OCI-LY7 (cell line): ENCODE results near the gene CNBD2. TPM values are rescaled to one million over a fixed set of nuclear protein-coding genes. Genes with fewer than 3 reads are reported as not detected.
"Not testable (repeated sequence)": the region's sequence is repeated elsewhere in the genome, so short reads cannot be mapped to it uniquely, and the experiment has no call there.

Experiments used
- BruUV-seq: library from RNA; stranded (reverse); fragments of 400-500 nt; replicated peaks from 2 replicates; lab custom pipeline; 2021; lab: Mats Ljungman, UMichigan
- CTCF ChIA-PET: fragments of 300-600 bp; sonication (Branson Sonifier 250); formaldehyde crosslinking; loops from one replicate; lab custom pipeline; 2022; ENCODE audit warnings: antibody characterized with exemption; ENCODE audit not compliant: unreplicated experiment; lab: Charles Lee
- POLR2A ChIA-PET: fragments of 300-600 bp; sonication (Branson Sonifier 250); formaldehyde crosslinking; loops from one replicate; lab custom pipeline; 2022; ENCODE audit warnings: antibody characterized with exemption; lab: Charles Lee
- DNase-seq: peaks from one replicate; pipeline ENCODE4 v3.0.0-alpha.2; 2015; ENCODE audit warnings: low spot score
- H2AFZ ChIP-seq: fragments of 200-600 bp; sonication (generic), shearing (Covaris generic); 2 replicates; pipeline ENCODE4 v1.6.1; 2014; ENCODE audit warnings: mild to moderate bottlenecking, antibody characterized with exemption, low read length, moderate library complexity
- H3K27ac ChIP-seq: fragments of 200-600 bp; sonication (generic); 2 replicates; pipeline ENCODE4 v1.5.1; 2014; ENCODE audit warnings: mixed run types, low read depth, mild to moderate bottlenecking, moderate library complexity, low read length, inconsistent platforms; ENCODE audit not compliant: poor library complexity, severe bottlenecking
- H3K36me3 ChIP-seq: fragments of 200-600 bp; sonication (generic); 2 replicates; pipeline ENCODE4 v1.6.1; 2014; ENCODE audit warnings: mild to moderate bottlenecking, antibody characterized with exemption, low read length, moderate library complexity, mixed read lengths; ENCODE audit not compliant: insufficient read depth
- H3K4me1 ChIP-seq: fragments of 200-600 bp; sonication (generic); 2 replicates; pipeline ENCODE4 v1.5.1; 2014; ENCODE audit warnings: mild to moderate bottlenecking, low read length; ENCODE audit not compliant: insufficient read depth, poor library complexity, severe bottlenecking
- H3K4me2 ChIP-seq: fragments of 200-600 bp; sonication (generic); 2 replicates; pipeline ENCODE4 v1.6.1; 2014; ENCODE audit warnings: mild to moderate bottlenecking, low read length
- H3K4me3 ChIP-seq: fragments of 200-600 bp; sonication (generic); 2 replicates; pipeline ENCODE4 v1.5.1; 2014; ENCODE audit warnings: mild to moderate bottlenecking, low read depth, low read length; ENCODE audit not compliant: poor library complexity, severe bottlenecking
- H3K79me2 ChIP-seq: fragments of 200-600 bp; sonication (generic); 2 replicates; pipeline ENCODE4 v1.6.1; 2016; ENCODE audit warnings: low read depth, mild to moderate bottlenecking, low read length, moderate library complexity, mixed read lengths; ENCODE audit not compliant: insufficient read depth
- H3K9me2 ChIP-seq: fragments of 200-600 bp; sonication (generic); 2 replicates; pipeline ENCODE4 v1.6.1; 2016; ENCODE audit warnings: mild to moderate bottlenecking, low read length, mixed read lengths; ENCODE audit not compliant: insufficient read depth
- H3K9me3 ChIP-seq: fragments of 200-600 bp; sonication (generic); 2 replicates; pipeline ENCODE4 v1.6.1; 2014; ENCODE audit warnings: mild to moderate bottlenecking, mixed run types, low read length, mixed read lengths
- H4K20me1 ChIP-seq: fragments of 200-600 bp; sonication (generic); 2 replicates; pipeline ENCODE4 v1.6.1; 2014; ENCODE audit warnings: mild to moderate bottlenecking, antibody characterized with exemption, low read length, moderate library complexity, mixed read lengths; ENCODE audit not compliant: insufficient read depth
- EZH2phosphoT487 ChIP-seq: fragments of 200-600 bp; sonication (generic); IDR thresholded peaks from 2 replicates; pipeline ENCODE4 v1.6.1; 2018; ENCODE audit warnings: low read depth, borderline replicate concordance, mild to moderate bottlenecking, mixed run types, antibody characterized with exemption, low read length, moderate library complexity, mixed read lengths
- intact Hi-C: fragments of 100-400 bp; cut with micrococcal nuclease; formaldehyde crosslinking; loops from one replicate; pipeline ENCODE4 v1.10.0; 2022; ENCODE audit not compliant: unreplicated experiment
- total RNA-seq, 2 experiments: library from RNA; depleted of rRNA in 1 of 2; stranded (reverse); fragments of >200 nt in 1 of 2; shearing (Covaris generic) in 1 of 2; gene quantifications; 2 replicates each; pipeline ENCODE4 v1.2.3, GENCODE V29; 2014 to 2022
- TF ChIP-seq, protein P1 (sequence below): fragments of 200-600 bp; sonication (generic); conservative IDR thresholded peaks from 2 replicates; pipeline ENCODE4 v1.5.1; 2014; ENCODE audit warnings: mild to moderate bottlenecking, antibody characterized with exemption, low read length, moderate library complexity, mixed read lengths

Gene CNBD2
- total RNA-seq, 2 experiments from 2014 or later: 10.4 to 10.5 TPM

DNA sequence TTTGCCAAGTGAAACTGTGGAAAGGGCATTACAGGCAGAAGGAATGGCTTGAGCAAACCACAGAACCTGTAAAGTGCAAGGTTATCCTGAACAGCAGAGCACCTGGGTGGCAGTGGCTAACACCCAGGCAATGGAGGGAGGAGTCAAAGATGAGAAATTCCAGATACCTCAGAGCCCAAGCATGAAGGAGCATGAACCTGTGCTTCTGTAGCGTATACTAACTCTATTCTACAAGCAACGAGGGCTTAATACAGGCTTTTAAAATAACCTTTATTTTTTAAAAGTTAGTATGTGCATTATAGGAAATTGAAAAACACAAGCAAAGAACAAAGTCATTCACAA lies 77.0 kb downstream of the CNBD2 start:
- ChIA-PET POLR2A (interaction anchor here (0.5 kb wide), 1 partner anchor 899 kb away, joined by 4 read pairs; no protein-coding TSS in a partner anchor), CTCF (no interaction called here)
- BruUV-seq: no TSS peak
- intact Hi-C loops: no loop called here
- H3K4me3 ChIP-seq: no peak overlapping the region
- H3K27ac ChIP-seq: no peak overlapping the region
- TF ChIP-seq, protein P1, sequence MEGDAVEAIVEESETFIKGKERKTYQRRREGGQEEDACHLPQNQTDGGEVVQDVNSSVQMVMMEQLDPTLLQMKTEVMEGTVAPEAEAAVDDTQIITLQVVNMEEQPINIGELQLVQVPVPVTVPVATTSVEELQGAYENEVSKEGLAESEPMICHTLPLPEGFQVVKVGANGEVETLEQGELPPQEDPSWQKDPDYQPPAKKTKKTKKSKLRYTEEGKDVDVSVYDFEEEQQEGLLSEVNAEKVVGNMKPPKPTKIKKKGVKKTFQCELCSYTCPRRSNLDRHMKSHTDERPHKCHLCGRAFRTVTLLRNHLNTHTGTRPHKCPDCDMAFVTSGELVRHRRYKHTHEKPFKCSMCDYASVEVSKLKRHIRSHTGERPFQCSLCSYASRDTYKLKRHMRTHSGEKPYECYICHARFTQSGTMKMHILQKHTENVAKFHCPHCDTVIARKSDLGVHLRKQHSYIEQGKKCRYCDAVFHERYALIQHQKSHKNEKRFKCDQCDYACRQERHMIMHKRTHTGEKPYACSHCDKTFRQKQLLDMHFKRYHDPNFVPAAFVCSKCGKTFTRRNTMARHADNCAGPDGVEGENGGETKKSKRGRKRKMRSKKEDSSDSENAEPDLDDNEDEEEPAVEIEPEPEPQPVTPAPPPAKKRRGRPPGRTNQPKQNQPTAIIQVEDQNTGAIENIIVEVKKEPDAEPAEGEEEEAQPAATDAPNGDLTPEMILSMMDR: no peak
- TF ChIP-seq EZH2phosphoT487: no peak
- H2AFZ ChIP-seq: no peak overlapping the region
- peaks cover 50% of the 10 kb centered on the region for H3K79me2 ChIP-seq
- no peaks in the 10 kb centered on the region for H3K9me2 ChIP-seq
- H3K36me3 ChIP-seq: peaks cover 42% of the 10 kb centered on the region
- H4K20me1 ChIP-seq: peaks cover 13% of the 10 kb centered on the region
- H3K4me1 ChIP-seq: peaks cover 4% of the 10 kb centered on the region
- no peak overlapping the region for H3K4me2 ChIP-seq
- DNase-seq: no peak
- no peaks in the 10 kb centered on the region for H3K9me3 ChIP-seq

DNA sequence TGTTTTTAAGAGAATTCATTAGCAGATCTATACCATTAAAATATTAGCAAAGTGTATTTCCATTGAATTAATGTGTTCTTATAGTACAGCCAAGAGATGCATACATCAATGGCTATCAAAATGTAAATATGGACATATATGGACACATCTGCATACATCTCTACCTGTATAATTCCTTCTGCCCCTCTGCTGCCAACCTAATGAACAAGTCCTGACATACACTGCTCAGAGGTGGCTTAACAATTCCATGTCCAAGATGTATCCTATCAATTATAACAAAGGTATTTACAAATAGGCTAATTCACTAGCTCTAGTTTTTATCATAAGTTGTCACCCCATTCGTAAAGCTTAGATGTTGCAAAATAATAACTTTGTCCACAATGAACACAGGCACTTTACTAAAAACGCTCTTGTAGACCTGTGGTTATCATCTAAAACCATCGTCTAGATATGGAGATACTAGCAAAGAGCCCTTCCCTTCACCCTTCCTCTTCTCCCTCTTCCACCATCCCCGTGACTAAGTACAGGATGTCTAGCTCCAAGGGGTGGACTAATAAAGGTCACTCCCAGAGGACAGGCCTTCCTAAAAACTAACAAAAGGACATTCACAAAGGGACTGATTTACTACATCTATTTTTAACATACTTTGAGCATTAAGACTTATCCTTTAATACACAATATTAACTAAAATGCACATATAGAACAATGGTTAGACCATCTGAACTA lies 77.8 kb downstream of the CNBD2 start:
- H3K9me3 ChIP-seq, POLR2A ChIA-PET, H3K4me2 ChIP-seq, intact Hi-C loops, H3K4me3 ChIP-seq, H2AFZ ChIP-seq, H3K9me2 ChIP-seq, H3K4me1 ChIP-seq, CTCF ChIA-PET, DNase-seq, H3K27ac ChIP-seq: not testable (repeated sequence)
- peaks cover 57% of the 10 kb centered on the region for H3K79me2 ChIP-seq
- peaks cover 42% of the 10 kb centered on the region for H3K36me3 ChIP-seq
- TSS peak; percentile 1 for BruUV-seq
- H4K20me1 ChIP-seq: peaks cover 13% of the 10 kb centered on the region

DNA sequence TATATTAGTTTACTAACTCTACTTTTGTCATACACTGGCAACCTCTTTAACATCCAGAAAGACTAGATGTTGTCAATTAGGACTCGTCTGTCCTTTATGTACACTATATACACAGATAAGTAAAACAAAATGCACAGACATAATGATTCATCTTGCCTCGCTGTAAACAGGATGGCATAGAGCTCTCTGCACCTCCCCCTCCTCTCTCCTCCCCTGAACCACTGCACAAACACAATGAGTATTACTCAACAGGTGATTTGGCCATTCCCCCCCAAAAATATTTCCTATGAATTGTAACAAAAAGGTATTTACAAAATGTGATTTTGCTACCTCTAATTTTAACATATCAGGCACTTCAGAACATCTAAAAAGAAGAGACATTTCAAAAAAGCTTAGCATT lies 81.0 kb downstream of the CNBD2 start:
- POLR2A ChIA-PET: interaction anchor here (0.6 kb wide), 1 partner anchor 694 kb away, joined by 3 read pairs; no protein-coding TSS in a partner anchor

More for the DNA sequence above, 81.0 kb downstream of the CNBD2 start:
- CTCF ChIA-PET, intact Hi-C loops, H3K9me2 ChIP-seq, H3K27ac ChIP-seq, BruUV-seq, DNase-seq, H2AFZ ChIP-seq, H3K9me3 ChIP-seq: not testable (repeated sequence)
- H3K4me3 ChIP-seq: peak overlapping the region; percentile 100
- H3K4me1 ChIP-seq: peaks cover 15% of the 10 kb centered on the region
- H3K4me2 ChIP-seq: peak overlapping the region; percentile 93
- H3K36me3 ChIP-seq: peaks cover 41% of the 10 kb centered on the region
- H3K79me2 ChIP-seq: peaks cover 58% of the 10 kb centered on the region
- peaks cover 13% of the 10 kb centered on the region for H4K20me1 ChIP-seq
